B cell (primary cell): Measurements from ENCODE around the gene CCL19. TPM values are rescaled to one million over a fixed set of nuclear protein-coding genes. Genes with fewer than 3 reads are reported as not detected.

Experiments
- ATAC-seq: fragments of 200-7000 bp; cut with Tn5 transposase; one replicate; pipeline ENCODE4 v1.10.0; 2021; ENCODE audit warnings: low read depth, mild to moderate bottlenecking, moderate number of reproducible peaks, moderate library complexity
- CTCF ChIA-PET: fragments of 350-600 bp; sonication (Branson Sonifier 250); formaldehyde crosslinking; loops from one replicate; lab custom pipeline; 2021; ENCODE audit warnings: antibody characterized with exemption, inconsistent platforms; lab: Charles Lee
- POLR2A ChIA-PET: fragments of 350-600 bp; sonication (Branson Sonifier 250); formaldehyde crosslinking; loops from one replicate; lab custom pipeline; 2021; ENCODE audit warnings: antibody characterized with exemption; lab: Charles Lee
- DNase-seq: peaks from one replicate; pipeline ENCODE4 v3.0.0; 2013
- H2AFZ ChIP-seq: 2 replicates; pipeline ENCODE4 v1.6.1; 2012; ENCODE audit warnings: mild to moderate bottlenecking, low read depth, low read length; ENCODE audit not compliant: insufficient read depth, poor library complexity, severe bottlenecking
- H3K27ac ChIP-seq, 2 donors: 1 replicate in 1 of 2; 2 replicates in 1 of 2; pipeline ENCODE4 v1.5.1; 2012 to 2013; ENCODE audit warnings: low read length in 2 of 2, mild to moderate bottlenecking in 2 of 2, moderate library complexity in 1 of 2
- H3K27me3 ChIP-seq, 4 experiments: fragments of 200-600 bp in 1 of 4; sonication (generic) in 1 of 4; replicated peaks in 1 of 4; 1 replicate in 2 of 4; 2 replicates in 2 of 4; pipeline versions ENCODE4 v1.6.1 to v1.7.0; 2013 to 2016; ENCODE audit warnings: low read length in 3 of 4, mild to moderate bottlenecking in 2 of 4, mixed read lengths in 1 of 4, moderate library complexity in 1 of 4; ENCODE audit not compliant: insufficient read depth in 4 of 4, control insufficient read depth in 3 of 4; ENCODE audit errors: control extremely low read depth in 1 of 4
- H3K36me3 ChIP-seq, 2 experiments: replicated peaks in 1 of 2; 1 replicate in 1 of 2; 2 replicates in 1 of 2; pipeline versions ENCODE4 v1.6.1 to v1.7.1; 2013; ENCODE audit warnings: low read length in 1 of 2; ENCODE audit not compliant: insufficient read depth in 2 of 2, control insufficient read depth in 1 of 2; ENCODE audit errors: control extremely low read depth in 1 of 2, extremely low read depth in 1 of 2
- H3K4me1 ChIP-seq, 2 donors: fragments of 200-600 bp in 1 of 2; sonication (generic) in 1 of 2; 1 replicate in 1 of 2; 2 replicates in 1 of 2; pipeline versions ENCODE4 v1.5.1 to v1.6.1; 2013 to 2017; ENCODE audit warnings: low read length in 2 of 2; ENCODE audit not compliant: control insufficient read depth in 2 of 2, insufficient read depth in 2 of 2
- H3K4me2 ChIP-seq: replicated peaks from 2 replicates; pipeline ENCODE3; 2012; ENCODE audit warnings: mild to moderate bottlenecking, low read depth, low read length; ENCODE audit not compliant: poor library complexity, severe bottlenecking
- H3K4me3 ChIP-seq, 5 experiments: fragments of 200-600 bp in 1 of 5; sonication (generic) in 1 of 5; 1 replicate in 3 of 5; 2 replicates in 2 of 5; pipeline versions ENCODE4 v1.5.1 to v1.7.0; 2011 to 2016; ENCODE audit warnings: low read length in 4 of 5, mild to moderate bottlenecking in 4 of 5, low read depth in 2 of 5, control low read depth in 1 of 5, moderate library complexity in 1 of 5; ENCODE audit not compliant: insufficient read depth in 1 of 5; ENCODE audit errors: control extremely low read depth in 1 of 5, extremely low read depth in 1 of 5
- H3K79me2 ChIP-seq: fragments of 200-600 bp; sonication (generic); one replicate; pipeline ENCODE4 v1.6.0; 2016; ENCODE audit warnings: low read length; ENCODE audit not compliant: control insufficient read depth, insufficient read depth
- H3K9ac ChIP-seq: fragments of 200-600 bp; sonication (generic); 2 replicates; pipeline ENCODE4 v1.6.1; 2017; ENCODE audit warnings: mild to moderate bottlenecking, low read length, moderate library complexity
- H3K9me3 ChIP-seq, 3 donors: one replicate each; pipeline versions ENCODE4 v1.6.1 to v1.7.1; 2013; ENCODE audit warnings: low read length in 2 of 3; ENCODE audit not compliant: control insufficient read depth in 2 of 3, insufficient read depth in 1 of 3; ENCODE audit errors: control extremely low read depth in 1 of 3
- H4K20me1 ChIP-seq: 2 replicates; pipeline ENCODE4 v1.6.0; 2012; ENCODE audit warnings: mild to moderate bottlenecking, low read length; ENCODE audit not compliant: insufficient read depth, control insufficient read depth, poor library complexity, severe bottlenecking
- H3K27ac Mint-ChIP-seq: one replicate; pipeline ENCODE4 v1.8.0; 2021; ENCODE audit warnings: mixed read lengths
- H3K27me3 Mint-ChIP-seq: one replicate; pipeline ENCODE4 v1.8.0; 2021; ENCODE audit warnings: mixed read lengths
- H3K4me1 Mint-ChIP-seq: one replicate; pipeline ENCODE4 v1.8.0; 2021; ENCODE audit warnings: mixed read lengths
- H3K4me3 Mint-ChIP-seq: one replicate; pipeline ENCODE4 v1.8.0; 2021; ENCODE audit warnings: mixed read lengths
- H3K9me3 Mint-ChIP-seq: one replicate; pipeline ENCODE4 v1.8.0; 2022; ENCODE audit warnings: mixed read lengths; ENCODE audit not compliant: insufficient read depth
- EZH2 ChIP-seq: IDR thresholded peaks from 2 replicates; pipeline ENCODE4 v1.6.1; 2012; ENCODE audit warnings: borderline replicate concordance, low read depth, mild to moderate bottlenecking, moderate library complexity, low read length; ENCODE audit not compliant: insufficient read depth, poor library complexity, severe bottlenecking
- WGBS: methylation state at CpG from one replicate; pipeline ENCODE4 v1.1.5; 2013; ENCODE audit warnings: missing lambda C conversion rate; ENCODE audit not compliant: insufficient coverage; 5-methylcytosine and 5-hydroxymethylcytosine counted together
- intact Hi-C: fragments of 100-400 bp; cut with micrococcal nuclease; formaldehyde crosslinking; loops from one replicate; pipeline ENCODE4 v1.10.0; 2022
- polyA plus RNA-seq: library from polyadenylated mRNA; depleted of rRNA; stranded (reverse); fragments of >200 nt; gene quantifications from 2 replicates; pipeline ENCODE4 v1.2.3, GENCODE V29; 2012
- total RNA-seq, 2 donors: library from RNA; stranded (reverse); fragments of 120-200 nt in 1 of 2; gene quantifications; 1 replicate in 1 of 2; 2 replicates in 1 of 2; pipeline versions ENCODE4 v1.2.3 to v1.2.4, GENCODE V29; 2013 to 2022
- TF ChIP-seq, protein P1 (sequence below): fragments of 200-600 bp; IDR thresholded peaks from one replicate; pipeline ENCODE4 v1.8.0; 2022; ENCODE audit warnings: antibody characterized with exemption, mild to moderate bottlenecking

CCL19 gene
- total and polyA plus RNA-seq, 2 donors (not counting 1 experiment from before 2014, with no cell fraction given), result not detected

DNA sequence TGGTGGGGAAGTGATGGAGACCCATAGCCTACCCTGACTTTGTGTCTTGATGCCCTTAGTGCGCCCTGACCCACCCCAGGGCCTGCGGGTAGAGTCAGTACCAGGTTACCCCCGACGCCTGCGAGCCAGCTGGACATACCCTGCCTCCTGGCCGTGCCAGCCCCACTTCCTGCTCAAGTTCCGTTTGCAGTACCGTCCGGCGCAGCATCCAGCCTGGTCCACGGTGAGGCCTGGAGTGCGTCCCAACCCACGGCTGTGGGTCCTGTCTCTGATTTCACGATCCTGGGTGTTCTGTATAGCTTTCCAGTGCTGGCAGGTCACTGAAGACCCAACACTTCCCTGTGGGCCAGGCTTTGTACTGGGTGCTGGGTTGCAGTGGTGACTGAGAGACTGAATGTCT lies 32.6 kb downstream of the CCL19 start:
- no peak overlapping the region for H3K4me3 Mint-ChIP-seq
- intact Hi-C loops, result no loop called here
- H3K9ac ChIP-seq, result no peak overlapping the region
- H3K36me3 ChIP-seq, result no peaks in the 10 kb centered on the region
- ATAC-seq (no peak), DNase-seq (no peak)
- H3K79me2 ChIP-seq, result no peaks in the 10 kb centered on the region
- WGBS, result 96% methylated on average over 14 of the region's 14 CpGs
- no peaks in the 10 kb centered on the region for H3K9me3 Mint-ChIP-seq
- H3K27ac Mint-ChIP-seq, result no peak overlapping the region
- H3K4me1 Mint-ChIP-seq, result no peaks in the 10 kb centered on the region
- no peaks in the 10 kb centered on the region for H4K20me1 ChIP-seq
- no peak overlapping the region for H3K27ac ChIP-seq
- H3K27me3 Mint-ChIP-seq, result peaks cover 3% of the 10 kb centered on the region
- H2AFZ ChIP-seq, result no peak overlapping the region
- H3K9me3 ChIP-seq, result no peaks in the 10 kb centered on the region
- no peaks in the 10 kb centered on the region for H3K4me1 ChIP-seq
- no peak overlapping the region for H3K4me2 ChIP-seq
- no peaks in the 10 kb centered on the region for H3K27me3 ChIP-seq
- CTCF ChIA-PET, result interaction anchor here (1.0 kb wide), 1 partner anchor 44 kb away, joined by 4 read pairs; no protein-coding TSS in a partner anchor
- TF ChIP-seq EZH2, result no peak
- TF ChIP-seq, protein P1, sequence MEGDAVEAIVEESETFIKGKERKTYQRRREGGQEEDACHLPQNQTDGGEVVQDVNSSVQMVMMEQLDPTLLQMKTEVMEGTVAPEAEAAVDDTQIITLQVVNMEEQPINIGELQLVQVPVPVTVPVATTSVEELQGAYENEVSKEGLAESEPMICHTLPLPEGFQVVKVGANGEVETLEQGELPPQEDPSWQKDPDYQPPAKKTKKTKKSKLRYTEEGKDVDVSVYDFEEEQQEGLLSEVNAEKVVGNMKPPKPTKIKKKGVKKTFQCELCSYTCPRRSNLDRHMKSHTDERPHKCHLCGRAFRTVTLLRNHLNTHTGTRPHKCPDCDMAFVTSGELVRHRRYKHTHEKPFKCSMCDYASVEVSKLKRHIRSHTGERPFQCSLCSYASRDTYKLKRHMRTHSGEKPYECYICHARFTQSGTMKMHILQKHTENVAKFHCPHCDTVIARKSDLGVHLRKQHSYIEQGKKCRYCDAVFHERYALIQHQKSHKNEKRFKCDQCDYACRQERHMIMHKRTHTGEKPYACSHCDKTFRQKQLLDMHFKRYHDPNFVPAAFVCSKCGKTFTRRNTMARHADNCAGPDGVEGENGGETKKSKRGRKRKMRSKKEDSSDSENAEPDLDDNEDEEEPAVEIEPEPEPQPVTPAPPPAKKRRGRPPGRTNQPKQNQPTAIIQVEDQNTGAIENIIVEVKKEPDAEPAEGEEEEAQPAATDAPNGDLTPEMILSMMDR, result no peak
- H3K4me3 ChIP-seq, result no peak overlapping the region
- POLR2A ChIA-PET, result no interaction called here

DNA sequence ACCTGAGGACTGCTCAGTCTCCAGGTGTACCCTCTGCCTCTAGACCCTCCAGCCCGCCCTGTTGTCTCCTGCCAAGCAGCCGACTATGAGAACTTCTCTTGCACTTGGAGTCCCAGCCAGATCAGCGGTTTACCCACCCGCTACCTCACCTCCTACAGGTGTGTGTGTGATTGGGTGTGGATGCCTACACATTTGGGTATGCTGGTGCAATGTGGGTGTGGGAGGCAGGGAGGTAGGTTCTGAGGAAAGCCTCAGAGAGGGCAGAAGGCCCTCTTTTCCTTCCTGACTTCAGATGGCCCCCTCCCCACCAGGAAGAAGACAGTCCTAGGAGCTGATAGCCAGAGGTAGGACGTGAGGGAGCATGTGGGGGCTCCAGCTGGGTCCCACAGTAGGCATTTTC lies 34.1 kb downstream of the CCL19 start:
- Histone ChIP-seq H3K27me3 (no peaks in the 10 kb centered on the region), H2AFZ (no peak overlapping the region), H3K4me2 (no peak overlapping the region), H3K4me3 (no peak overlapping the region), H4K20me1 (no peaks in the 10 kb centered on the region), H3K27ac (no peak overlapping the region), H3K9ac (no peak overlapping the region), H3K4me1 (no peaks in the 10 kb centered on the region), H3K79me2 (no peaks in the 10 kb centered on the region), H3K36me3 (no peaks in the 10 kb centered on the region), H3K9me3 (no peaks in the 10 kb centered on the region)
- 63% methylated on average over 2 of the region's 5 CpGs for WGBS
- Mint-ChIP-seq H3K27me3 (peaks cover 3% of the 10 kb centered on the region), H3K4me3 (no peak overlapping the region), H3K27ac (no peak overlapping the region), H3K9me3 (no peaks in the 10 kb centered on the region), H3K4me1 (peaks cover 9% of the 10 kb centered on the region)
- TF ChIP-seq, protein P1, result no peak
- no peak for TF ChIP-seq EZH2
- DNase-seq (no peak), ATAC-seq (no peak)
- ChIA-PET CTCF (interaction anchor here (1.8 kb wide), 1 partner anchor 23 kb away, joined by 6 read pairs; no protein-coding TSS in a partner anchor), POLR2A (no interaction called here)
- intact Hi-C loops, result no loop called here
